K562 treated with DMSO at 1 percent for 4 hours (cell line): Measurements from ENCODE around the gene TAF11L4. TPM values are rescaled to one million over a fixed set of nuclear protein-coding genes. Genes with fewer than 3 reads are reported as not detected.

Experiments used
- total RNA-seq: library from RNA; unstranded; fragments of 300-600 nt; gene quantifications from 2 replicates; pipeline ENCODE4 v1.2.3, GENCODE V29; 2022; ENCODE audit not compliant: insufficient read depth

The TAF11L4 gene
- not detected in 2 replicates for total RNA-seq

GRCh38 chr5:17521501-17521900 is at the start of gene TAF11L4:
TSS of gene TAF11L4 (plus strand) at chr5:17521801.

GRCh38 chr5:17497931-17498330 is 23.7 kb upstream of the TAF11L4 start, which contains the start of gene TAF11L2:
TSS of gene TAF11L2 (plus strand) at chr5:17498231.

GRCh38 chr5:17518067-17518466 is 3.5 kb upstream of the TAF11L4 start, which contains the start of gene TAF11L3:
TSS of gene TAF11L3 (plus strand) at chr5:17518367.

DNA sequence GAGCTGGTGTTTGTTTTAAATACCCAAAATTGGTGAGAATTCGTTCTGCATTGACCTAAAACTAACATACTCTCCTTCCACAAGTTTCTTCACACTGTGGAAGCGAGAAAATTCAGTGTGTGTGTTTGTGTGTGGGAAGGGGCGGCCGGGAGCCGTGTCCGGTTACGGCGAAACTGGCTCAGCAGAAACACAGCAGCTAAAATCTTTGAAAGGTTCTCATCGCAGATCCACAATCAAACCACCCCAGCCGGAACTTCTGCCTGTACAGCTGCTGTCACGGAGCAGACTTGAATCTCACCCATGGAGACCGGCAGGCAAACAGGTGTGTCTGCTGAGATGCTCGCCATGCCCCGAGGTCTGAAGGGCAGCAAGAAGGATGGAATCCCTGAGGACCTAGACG is 3.3 kb downstream of the TAF11L4 start, which contains the start of gene TAF11L5:
Gene TAF11L5 (plus strand): TSS at position 301 of the 400 bp plus-strand sequence.

GRCh38 chr5:17528369-17528768 is 6.8 kb downstream of the TAF11L4 start, which contains the start of gene TAF11L6:
TSS of gene TAF11L6 (plus strand) at chr5:17528669.

Other genes with a start within 250 kb of the TAF11L4 start
- gene TAF11L2, start 23.6 kb upstream of the TAF11L4 start, total RNA-seq, result not detected in 2 replicates
- not detected in 2 replicates for gene TAF11L3, start 3.4 kb upstream of the TAF11L4 start, total RNA-seq
- gene TAF11L5, start 3.4 kb downstream of the TAF11L4 start, total RNA-seq, result not detected in 2 replicates
- not detected in 2 replicates for gene TAF11L6, start 6.9 kb downstream of the TAF11L4 start, total RNA-seq
- not detected in 2 replicates for gene TAF11L7, start 64.0 kb downstream of the TAF11L4 start, total RNA-seq
- not detected in 2 replicates for gene TAF11L8, start 69.2 kb downstream of the TAF11L4 start, total RNA-seq
- not detected in 2 replicates for gene TAF11L9, start 72.6 kb downstream of the TAF11L4 start, total RNA-seq
- gene TAF11L10, start 76.0 kb downstream of the TAF11L4 start, total RNA-seq, result not detected in 2 replicates
- not detected in 2 replicates for gene TAF11L11, start 82.4 kb downstream of the TAF11L4 start, total RNA-seq
- not detected in 2 replicates for gene TAF11L12, start 88.6 kb downstream of the TAF11L4 start, total RNA-seq
- gene TAF11L13, start 110.3 kb downstream of the TAF11L4 start, total RNA-seq, result not detected in 2 replicates
- gene TAF11L14, start 112.7 kb downstream of the TAF11L4 start, total RNA-seq, result not detected in 2 replicates